GM12878 (cell line): Measurements from ENCODE around the gene CREB5. TPM values are rescaled to one million over a fixed set of nuclear protein-coding genes. Genes with fewer than 3 reads are reported as not detected.
A peak's percentile ranks its signal among the peaks of the same experiment; 100 is the strongest.

Experiments used
- ATAC-seq: fragments of 200-7000 bp; cut with Tn5 transposase; 3 replicates; pipeline ENCODE4 v1.9.1; 2020; ENCODE audit warnings: mild to moderate bottlenecking, moderate library complexity
- BruUV-seq: library from RNA; stranded (reverse); fragments of 400-500 nt; replicated peaks from 2 replicates; lab custom pipeline; 2021; lab: Mats Ljungman, UMichigan
- CTCF ChIA-PET: fragments of 300-600 bp; sonication (Branson Sonifier 250); formaldehyde crosslinking; extraction: SDS; loops from one replicate; lab custom pipeline; 2021; ENCODE audit warnings: inconsistent platforms; lab: Yijun Ruan, JAX
- POLR2A ChIA-PET: fragments of 350-600 bp; formaldehyde crosslinking; extraction: SDS; loops from one replicate; lab custom pipeline; 2021; ENCODE audit warnings: inconsistent platforms; lab: Charles Lee
- RAD21 ChIA-PET: fragments of 300-600 bp; sonication (Branson Sonifier 250); formaldehyde crosslinking; loops from one replicate; lab custom pipeline; 2023; ENCODE audit warnings: antibody characterized with exemption; ENCODE audit not compliant: unreplicated experiment; lab: Charles Lee
- SMC1A ChIA-PET: fragments of 300-600 bp; sonication (Branson Sonifier 250); formaldehyde crosslinking; loops from one replicate; lab custom pipeline; 2023; ENCODE audit not compliant: unreplicated experiment, uncharacterized antibody; lab: Charles Lee
- DNase-seq: peaks from one replicate; pipeline ENCODE4 v3.0.0-alpha.2; 2011; ENCODE audit warnings: low read depth, low spot score
- FAIRE-seq: peaks from 3 replicates; lab custom pipeline; 2011; peaks lifted over from hg19 to GRCh38; lab: Jason Lieb, UNC
- H2AFZ ChIP-seq: 2 replicates; pipeline ENCODE4 v1.6.0; 2011; ENCODE audit warnings: low read depth, low read length, control low read depth; ENCODE audit not compliant: control insufficient read depth
- H3K27ac ChIP-seq: 2 replicates; pipeline ENCODE4 v1.5.1; 2011; ENCODE audit warnings: control low read depth; ENCODE audit not compliant: control insufficient read depth, insufficient read depth
- H3K27me3 ChIP-seq, 2 experiments: replicated peaks in 1 of 2; 2 replicates each; pipeline versions ENCODE4 v1.6.0 to v1.6.1; 2011; ENCODE audit warnings: low read length in 1 of 2; ENCODE audit not compliant: control insufficient read depth in 2 of 2, insufficient read depth in 2 of 2
- H3K36me3 ChIP-seq, 2 experiments: 2 replicates each; pipeline ENCODE4 v1.5.1; 2011; ENCODE audit warnings: low read length in 1 of 2; ENCODE audit not compliant: control insufficient read depth in 2 of 2, insufficient read depth in 2 of 2
- H3K4me1 ChIP-seq: 2 replicates; pipeline ENCODE4 v1.6.1; 2011; ENCODE audit warnings: mild to moderate bottlenecking, low read length, moderate library complexity, mixed read lengths; ENCODE audit not compliant: control insufficient read depth, insufficient read depth
- H3K4me2 ChIP-seq: 2 replicates; pipeline ENCODE4 v1.6.0; 2011; ENCODE audit warnings: control low read depth; ENCODE audit not compliant: control insufficient read depth, insufficient read depth
- H3K4me3 ChIP-seq: fragments of 200-600 bp; sonication (generic); 2 replicates; pipeline ENCODE4 v1.5.1; 2016
- H3K79me2 ChIP-seq: 2 replicates; pipeline ENCODE4 v1.6.0; 2011; ENCODE audit warnings: low read length; ENCODE audit not compliant: control insufficient read depth, insufficient read depth
- H3K9ac ChIP-seq: 2 replicates; pipeline ENCODE4 v1.8.0; 2011; ENCODE audit warnings: low read length, control low read depth, mixed read lengths; ENCODE audit not compliant: control insufficient read depth, insufficient read depth
- H3K9me3 ChIP-seq: replicated peaks from 3 replicates; pipeline ENCODE4 v1.5.1; 2011; ENCODE audit warnings: mild to moderate bottlenecking, low read length; ENCODE audit not compliant: control insufficient read depth, insufficient read depth
- H4K20me1 ChIP-seq: 2 replicates; pipeline ENCODE4 v1.6.0; 2011; ENCODE audit not compliant: control insufficient read depth, insufficient read depth
- ATF7 ChIP-seq: fragments of 450-650 bp; IDR thresholded peaks from 2 replicates; pipeline ENCODE4 v1.6.1; 2016; ENCODE audit warnings: low read depth, mild to moderate bottlenecking
- NBN ChIP-seq: fragments of 450-650 bp; IDR thresholded peaks from 2 replicates; pipeline ENCODE4 v1.6.1; 2016
- NFIC ChIP-seq: IDR thresholded peaks from 2 replicates; pipeline ENCODE4 v1.6.1; 2012; ENCODE audit warnings: low read depth, mild to moderate bottlenecking, inconsistent platforms, low read length, moderate library complexity
- RELA ChIP-seq: fragments of 450-650 bp; IDR thresholded peaks from 2 replicates; pipeline ENCODE4 v1.8.0; 2014; ENCODE audit warnings: borderline replicate concordance; ENCODE audit not compliant: partially characterized antibody
- TCF7 ChIP-seq: IDR thresholded peaks from 2 replicates; pipeline ENCODE4 v1.6.1; 2014; ENCODE audit warnings: antibody characterized with exemption, borderline replicate concordance
- ZNF217 ChIP-seq: fragments of 450-650 bp; IDR thresholded peaks from 2 replicates; pipeline ENCODE4 v1.6.1; 2017; ENCODE audit warnings: antibody characterized with exemption, mild to moderate bottlenecking
- WGBS: methylation state at CpG from one replicate; pipeline ENCODE4 v1.1.6; 2016; ENCODE audit warnings: low lambda C conversion rate; ENCODE audit not compliant: insufficient replicate concordance, insufficient coverage; ENCODE audit errors: missing lambda C conversion rate; 5-methylcytosine and 5-hydroxymethylcytosine counted together
- in situ Hi-C: fragments of 300-500 bp; cut with MboI; formaldehyde crosslinking; loops from 9 replicates; pipeline ENCODE4 v1.14.3; 2018; ENCODE audit warnings: mixed read lengths
- intact Hi-C: fragments of 100-400 bp; cut with micrococcal nuclease; formaldehyde crosslinking; loops from one replicate; pipeline ENCODE4 v1.14.2; 2022; ENCODE audit not compliant: unreplicated experiment
- polyA plus RNA-seq, 11 experiments: library from polyadenylated mRNA; depleted of rRNA in 4 of 11; unstranded in 6 of 11; stranded (reverse) in 5 of 11; fragments of >200 nt; fragmentation: Nextera tagmentation in 4 of 11; fragmentation: Illumina TruSeq in 1 of 11; extraction: Ambion mirVana in 4 of 11; extraction: Trizol in 1 of 11; gene quantifications; 1 replicate in 1 of 11; 2 replicates in 10 of 11; pipeline versions ENCODE4 v1.2.1 to v1.2.3, GENCODE V29; 2011 to 2016; ENCODE audit warnings: inconsistent platforms in 2 of 11, missing spikeins in 2 of 11, low read depth in 1 of 11
- total RNA-seq, 4 experiments: library from RNA; depleted of rRNA in 3 of 4; stranded (reverse); fragments of >200 nt in 3 of 4; fragmentation: Illumina TruSeq in 1 of 4; extraction: Trizol in 1 of 4; gene quantifications; 2 replicates each; pipeline versions ENCODE4 v1.2.1 to v1.2.3, GENCODE V29; 2013 to 2021
- TF ChIP-seq, protein P1 (sequence below): fragments of 450-650 bp; IDR thresholded peaks from 2 replicates; pipeline ENCODE4 v1.6.1; 2016; ENCODE audit warnings: mild to moderate bottlenecking
- TF ChIP-seq, protein P2 (sequence below): fragments of 450-650 bp; IDR thresholded peaks from 2 replicates; pipeline ENCODE4 v1.6.1; 2018; ENCODE audit warnings: mild to moderate bottlenecking, low read depth, moderate library complexity; ENCODE audit not compliant: partially characterized antibody

CREB5 gene
- total and polyA plus RNA-seq, 10 of the 15 experiments (the other 5 are each of a cell fraction or from before 2014, with no cell fraction given): 12.9 to 74.1 (median 53.0) TPM

DNA sequence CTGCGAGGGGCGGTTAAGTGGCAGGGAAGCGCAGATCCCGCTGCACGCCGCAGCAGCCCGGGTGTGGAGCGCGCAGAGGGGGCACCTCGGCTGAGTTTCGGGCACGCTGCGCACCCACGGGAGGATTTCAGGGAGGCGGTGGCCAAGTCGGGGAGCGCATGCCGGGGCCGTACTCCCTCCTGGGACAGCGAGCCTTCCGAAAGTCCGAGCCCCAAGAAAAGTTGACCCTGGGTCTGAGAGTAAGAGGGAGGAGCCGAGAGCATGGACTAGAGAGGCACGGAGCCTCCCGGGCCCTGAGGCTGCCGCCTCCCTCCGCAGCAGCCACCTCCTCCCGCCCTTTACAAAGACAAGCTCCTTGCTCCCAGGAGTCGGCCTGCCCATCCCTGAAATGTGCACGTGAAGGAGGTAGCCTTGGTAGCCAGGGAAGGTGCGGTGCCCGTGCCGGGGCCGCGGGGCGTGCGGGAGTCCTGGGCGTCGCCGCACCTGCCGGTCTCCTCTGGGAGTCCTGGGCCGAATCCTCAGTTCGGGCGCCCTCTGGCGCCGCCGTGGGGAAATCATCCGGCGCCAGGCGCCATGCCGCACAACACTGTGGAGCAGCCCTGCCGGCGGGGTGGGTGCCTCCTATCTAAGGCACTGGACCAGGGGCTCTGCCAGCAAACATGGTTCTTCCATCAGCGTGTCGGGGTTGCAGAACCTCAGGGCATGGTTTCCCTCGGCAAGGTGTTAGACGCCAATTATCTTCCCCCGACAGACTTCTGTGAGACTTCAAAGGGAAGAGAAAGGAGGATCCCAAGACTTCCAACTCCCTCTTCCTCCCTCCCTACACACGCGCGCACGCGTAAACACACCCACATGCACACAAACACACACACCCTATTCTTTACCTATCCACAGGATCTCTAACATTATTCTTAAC lies 441.8 kb downstream of the CREB5 start (continued):
- TF ChIP-seq RELA: no peak
- TF ChIP-seq NFIC: no peak
- no peak for TF ChIP-seq NBN
- TF ChIP-seq ZNF217: no peak
- TF ChIP-seq, protein P1, sequence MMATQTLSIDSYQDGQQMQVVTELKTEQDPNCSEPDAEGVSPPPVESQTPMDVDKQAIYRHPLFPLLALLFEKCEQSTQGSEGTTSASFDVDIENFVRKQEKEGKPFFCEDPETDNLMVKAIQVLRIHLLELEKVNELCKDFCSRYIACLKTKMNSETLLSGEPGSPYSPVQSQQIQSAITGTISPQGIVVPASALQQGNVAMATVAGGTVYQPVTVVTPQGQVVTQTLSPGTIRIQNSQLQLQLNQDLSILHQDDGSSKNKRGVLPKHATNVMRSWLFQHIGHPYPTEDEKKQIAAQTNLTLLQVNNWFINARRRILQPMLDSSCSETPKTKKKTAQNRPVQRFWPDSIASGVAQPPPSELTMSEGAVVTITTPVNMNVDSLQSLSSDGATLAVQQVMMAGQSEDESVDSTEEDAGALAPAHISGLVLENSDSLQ: no peak
- no peak for TF ChIP-seq TCF7

DNA sequence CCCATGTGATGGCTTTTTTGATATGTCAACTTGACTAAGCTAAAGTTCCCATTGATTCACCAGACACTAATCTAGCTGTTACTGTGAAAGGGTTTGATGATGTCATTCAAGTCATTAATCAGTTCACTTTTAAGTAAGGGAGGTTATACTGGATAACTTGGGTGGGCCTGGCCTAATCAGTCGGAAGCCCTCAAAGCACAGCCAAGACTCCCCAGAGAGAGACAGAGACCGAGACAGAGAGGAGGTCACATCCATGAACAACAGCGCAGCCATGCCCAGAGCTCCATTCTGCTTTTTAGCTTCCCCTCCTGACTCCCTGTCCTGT lies 442.4 kb downstream of the CREB5 start:
- no peak overlapping the region for H2AFZ ChIP-seq
- in situ Hi-C loops: loop anchor here (5.0 kb wide), 1 partner anchor 472 kb away; no protein-coding TSS in a partner anchor
- WGBS: 87% methylated on average over 3 of the region's 3 CpGs

More for the DNA sequence above, 442.4 kb downstream of the CREB5 start:
- H3K4me1 ChIP-seq: 0 out of 2 replicates have a peak, but pooled peaks cover 3% of the 10 kb centered on the region
- H3K27ac ChIP-seq: no peak overlapping the region
- ChIA-PET POLR2A (interaction anchor here (0.6 kb wide), 1 partner anchor 172 kb away, joined by 3 read pairs; no protein-coding TSS in a partner anchor), RAD21 (interaction anchor here (0.6 to 2.0 kb wide), 10 partner anchors 15 to 562 kb away, joined by 3 to 8 read pairs (median 4); no protein-coding TSS in a partner anchor), SMC1A (interaction anchor here (0.8 to 3.1 kb wide), 9 partner anchors 15 to 492 kb away, joined by 3 to 25 read pairs (median 3); no protein-coding TSS in a partner anchor), CTCF (interaction anchor here (0.6 to 4.1 kb wide), 17 partner anchors 9 to 493 kb away, joined by 3 to 33 read pairs (median 5); partner anchors contain the start of gene CREB5)
- no peak overlapping the region for H3K4me3 ChIP-seq
- no peak for ATAC-seq
- TF ChIP-seq, protein P2, sequence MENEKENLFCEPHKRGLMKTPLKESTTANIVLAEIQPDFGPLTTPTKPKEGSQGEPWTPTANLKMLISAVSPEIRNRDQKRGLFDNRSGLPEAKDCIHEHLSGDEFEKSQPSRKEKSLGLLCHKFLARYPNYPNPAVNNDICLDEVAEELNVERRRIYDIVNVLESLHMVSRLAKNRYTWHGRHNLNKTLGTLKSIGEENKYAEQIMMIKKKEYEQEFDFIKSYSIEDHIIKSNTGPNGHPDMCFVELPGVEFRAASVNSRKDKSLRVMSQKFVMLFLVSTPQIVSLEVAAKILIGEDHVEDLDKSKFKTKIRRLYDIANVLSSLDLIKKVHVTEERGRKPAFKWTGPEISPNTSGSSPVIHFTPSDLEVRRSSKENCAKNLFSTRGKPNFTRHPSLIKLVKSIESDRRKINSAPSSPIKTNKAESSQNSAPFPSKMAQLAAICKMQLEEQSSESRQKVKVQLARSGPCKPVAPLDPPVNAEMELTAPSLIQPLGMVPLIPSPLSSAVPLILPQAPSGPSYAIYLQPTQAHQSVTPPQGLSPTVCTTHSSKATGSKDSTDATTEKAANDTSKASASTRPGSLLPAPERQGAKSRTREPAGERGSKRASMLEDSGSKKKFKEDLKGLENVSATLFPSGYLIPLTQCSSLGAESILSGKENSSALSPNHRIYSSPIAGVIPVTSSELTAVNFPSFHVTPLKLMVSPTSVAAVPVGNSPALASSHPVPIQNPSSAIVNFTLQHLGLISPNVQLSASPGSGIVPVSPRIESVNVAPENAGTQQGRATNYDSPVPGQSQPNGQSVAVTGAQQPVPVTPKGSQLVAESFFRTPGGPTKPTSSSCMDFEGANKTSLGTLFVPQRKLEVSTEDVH: no peak
- TF ChIP-seq ATF7: 0 out of 2 replicates have a peak, but pooled peaks have one; percentile 39
- no peaks in the 10 kb centered on the region for H4K20me1 ChIP-seq
- H3K9ac ChIP-seq: no peak overlapping the region
- no peak overlapping the region for H3K4me2 ChIP-seq
- no peak for FAIRE-seq
- DNase-seq: no peak
- H3K79me2 ChIP-seq: no peaks in the 10 kb centered on the region
- BruUV-seq: no TSS peak
- no peaks in the 10 kb centered on the region for H3K36me3 ChIP-seq
- H3K27me3 ChIP-seq: peaks cover 1 to 12% of the 10 kb centered on the region in 2 experiments; a peak in 3 of 4 replicates
- intact Hi-C loops: loop anchor here (1.0 to 10.0 kb wide), 6 partner anchors 232 to 556 kb away; no protein-coding TSS in a partner anchor
- no peaks in the 10 kb centered on the region for H3K9me3 ChIP-seq
